Spinal cord (tissue), 10 donors: Measurements from ENCODE around the gene GP1BB. TPM values are rescaled to one million over a fixed set of nuclear protein-coding genes. Genes with fewer than 3 reads are reported as not detected.

Experiments used
- DNase-seq, 6 donors: peaks; one replicate each; pipeline versions ENCODE4 v3.0.0 to v3.0.0-alpha.2; 2013 to 2015; ENCODE audit warnings: low spot score in 6 of 6, low read depth in 4 of 6
- H3K27ac ChIP-seq: one replicate; pipeline ENCODE4 v1.5.1; 2013; ENCODE audit warnings: low read depth, low read length, control low read depth
- H3K27me3 ChIP-seq: one replicate; pipeline ENCODE4 v1.6.1; 2013; ENCODE audit warnings: low read length; ENCODE audit not compliant: control insufficient read depth, insufficient read depth
- H3K36me3 ChIP-seq: one replicate; pipeline ENCODE4 v1.6.1; 2013; ENCODE audit warnings: low read length; ENCODE audit not compliant: control insufficient read depth, insufficient read depth
- H3K4me1 ChIP-seq: one replicate; pipeline ENCODE4 v1.6.1; 2013; ENCODE audit warnings: low read length; ENCODE audit not compliant: control insufficient read depth, insufficient read depth
- H3K4me3 ChIP-seq: one replicate; pipeline ENCODE4 v1.5.1; 2013; ENCODE audit warnings: low read depth, low read length, control low read depth
- H3K9me3 ChIP-seq: one replicate; pipeline ENCODE4 v1.6.1; 2013; ENCODE audit warnings: low read length; ENCODE audit not compliant: control insufficient read depth, insufficient read depth
- WGBS: methylation state at CpG from one replicate; pipeline ENCODE4 v1.1.5; 2013; ENCODE audit warnings: missing lambda C conversion rate; ENCODE audit not compliant: insufficient coverage; 5-methylcytosine and 5-hydroxymethylcytosine counted together
- polyA plus RNA-seq, 2 donors: library from polyadenylated mRNA; unstranded; fragments of 120-200 nt; gene quantifications; one replicate each; pipeline ENCODE4 v1.2.1, GENCODE V29; 2013; ENCODE audit not compliant: insufficient read length in 2 of 2
- total RNA-seq, 2 donors: library from RNA; depleted of rRNA in 1 of 2; stranded (reverse); fragments of 120-200 nt in 1 of 2; fragments of >200 nt in 1 of 2; gene quantifications; one replicate each; pipeline versions ENCODE4 v1.2.3 to v1.2.4, GENCODE V29; 2013 to 2014
- donor health status: healthy.

Gene GP1BB
- total and polyA plus RNA-seq, 4 donors: 5.3 to 50.5 (median 27.1) TPM

DNA sequence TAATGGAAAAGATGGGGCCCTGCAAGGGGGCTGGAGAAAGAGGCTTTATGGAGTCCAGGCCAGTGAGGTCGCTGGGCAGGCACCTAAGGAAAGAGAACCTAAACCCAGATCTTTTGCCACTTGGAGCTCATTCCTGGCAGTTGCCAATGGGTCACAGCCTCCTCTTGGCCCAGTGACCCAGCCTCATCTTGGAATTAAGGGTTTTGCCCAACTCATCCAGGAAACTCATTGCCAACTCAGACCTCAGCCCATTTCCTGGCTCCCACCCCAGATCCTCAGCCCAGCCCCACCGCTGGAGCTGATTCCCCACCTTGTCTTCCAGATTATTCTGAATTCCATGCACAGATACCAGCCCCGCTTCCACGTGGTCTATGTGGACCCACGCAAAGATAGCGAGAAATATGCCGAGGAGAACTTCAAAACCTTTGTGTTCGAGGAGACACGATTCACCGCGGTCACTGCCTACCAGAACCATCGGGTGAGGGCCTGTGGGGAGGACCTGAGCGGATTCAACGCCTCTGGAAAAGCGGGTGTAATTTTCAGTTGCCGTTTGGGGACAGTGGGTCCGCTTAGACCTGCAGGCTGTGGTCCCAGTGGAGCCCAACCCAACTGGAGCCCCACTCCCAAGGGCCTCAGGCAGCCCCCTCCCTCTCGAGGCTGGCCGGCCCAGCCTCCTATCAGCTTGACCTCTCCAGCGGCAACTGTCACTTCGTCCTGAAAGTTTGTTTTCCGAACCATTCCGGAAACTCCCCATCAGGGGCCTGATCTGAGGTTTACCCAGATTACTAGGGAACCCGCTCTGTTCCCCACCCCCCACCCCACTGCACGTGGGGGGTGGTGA is 41.5 kb downstream of the GP1BB start:
- no peak for DNase-seq
- Histone ChIP-seq H3K36me3 (no peaks in the 10 kb centered on the region), H3K27me3 (peaks cover 79% of the 10 kb centered on the region), H3K9me3 (no peaks in the 10 kb centered on the region), H3K27ac (no peak overlapping the region), H3K4me1 (peaks cover 23% of the 10 kb centered on the region), H3K4me3 (no peak overlapping the region)
- 21% methylated on average over 23 of the region's 25 CpGs for WGBS

DNA sequence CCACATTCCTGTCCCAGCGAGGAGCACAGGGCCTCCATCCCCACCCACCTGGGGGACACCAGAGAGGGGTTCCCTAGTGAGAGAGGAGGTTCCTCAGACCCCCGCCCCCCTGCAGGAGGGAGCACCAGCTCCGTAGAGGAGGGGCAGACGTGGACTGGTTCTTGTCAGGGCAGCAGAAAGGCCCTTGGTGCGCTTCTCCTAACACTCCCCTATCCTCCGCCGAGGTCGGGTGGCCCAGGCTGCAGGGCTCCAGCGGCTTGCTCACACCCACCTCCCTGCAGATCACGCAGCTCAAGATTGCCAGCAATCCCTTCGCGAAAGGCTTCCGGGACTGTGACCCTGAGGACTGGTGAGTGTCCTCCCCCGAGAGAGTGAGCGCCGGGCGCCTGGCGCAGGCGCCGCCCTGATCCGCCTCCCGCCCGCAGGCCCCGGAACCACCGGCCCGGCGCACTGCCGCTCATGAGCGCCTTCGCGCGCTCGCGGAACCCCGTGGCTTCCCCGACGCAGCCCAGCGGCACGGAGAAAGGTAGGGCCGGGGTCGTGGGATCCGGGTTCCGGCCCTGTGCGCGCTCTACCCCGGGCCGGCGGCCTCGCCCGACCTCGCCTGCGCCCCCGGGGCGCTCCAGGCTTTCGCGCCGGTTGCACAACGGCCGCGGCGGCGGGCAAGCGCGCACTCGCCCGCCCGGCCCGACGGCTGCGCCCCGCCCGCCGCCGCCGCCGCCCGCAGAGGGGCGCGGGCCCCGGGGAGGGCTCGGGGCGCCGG is 42.3 kb downstream of the GP1BB start:
- no peak overlapping the region for H3K27ac ChIP-seq
- DNase-seq: no peak
- H3K36me3 ChIP-seq: no peaks in the 10 kb centered on the region
- H3K27me3 ChIP-seq: peaks cover 81% of the 10 kb centered on the region
- WGBS: under 1% methylated on average over 82 of the region's 83 CpGs
- peaks cover 23% of the 10 kb centered on the region for H3K4me1 ChIP-seq
- H3K4me3 ChIP-seq: no peak overlapping the region
- H3K9me3 ChIP-seq: no peaks in the 10 kb centered on the region

DNA sequence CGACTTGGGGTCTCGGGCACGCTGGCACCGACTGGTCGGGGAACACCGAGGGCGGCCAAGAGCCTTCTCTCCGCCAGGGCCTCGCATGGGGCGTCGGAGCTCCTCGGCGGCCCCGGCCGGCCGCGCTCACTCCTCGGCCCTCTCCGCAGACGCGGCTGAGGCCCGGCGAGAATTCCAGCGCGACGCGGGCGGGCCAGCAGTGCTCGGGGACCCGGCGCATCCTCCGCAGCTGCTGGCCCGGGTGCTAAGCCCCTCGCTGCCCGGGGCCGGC is 42.8 kb downstream of the GP1BB start:
- Histone ChIP-seq H3K36me3 (no peaks in the 10 kb centered on the region), H3K4me1 (peaks cover 23% of the 10 kb centered on the region), H3K27ac (no peak overlapping the region), H3K9me3 (no peaks in the 10 kb centered on the region), H3K27me3 (peaks cover 85% of the 10 kb centered on the region), H3K4me3 (no peak overlapping the region)
- under 1% methylated on average over 36 of the region's 36 CpGs for WGBS
- no peak for DNase-seq

DNA sequence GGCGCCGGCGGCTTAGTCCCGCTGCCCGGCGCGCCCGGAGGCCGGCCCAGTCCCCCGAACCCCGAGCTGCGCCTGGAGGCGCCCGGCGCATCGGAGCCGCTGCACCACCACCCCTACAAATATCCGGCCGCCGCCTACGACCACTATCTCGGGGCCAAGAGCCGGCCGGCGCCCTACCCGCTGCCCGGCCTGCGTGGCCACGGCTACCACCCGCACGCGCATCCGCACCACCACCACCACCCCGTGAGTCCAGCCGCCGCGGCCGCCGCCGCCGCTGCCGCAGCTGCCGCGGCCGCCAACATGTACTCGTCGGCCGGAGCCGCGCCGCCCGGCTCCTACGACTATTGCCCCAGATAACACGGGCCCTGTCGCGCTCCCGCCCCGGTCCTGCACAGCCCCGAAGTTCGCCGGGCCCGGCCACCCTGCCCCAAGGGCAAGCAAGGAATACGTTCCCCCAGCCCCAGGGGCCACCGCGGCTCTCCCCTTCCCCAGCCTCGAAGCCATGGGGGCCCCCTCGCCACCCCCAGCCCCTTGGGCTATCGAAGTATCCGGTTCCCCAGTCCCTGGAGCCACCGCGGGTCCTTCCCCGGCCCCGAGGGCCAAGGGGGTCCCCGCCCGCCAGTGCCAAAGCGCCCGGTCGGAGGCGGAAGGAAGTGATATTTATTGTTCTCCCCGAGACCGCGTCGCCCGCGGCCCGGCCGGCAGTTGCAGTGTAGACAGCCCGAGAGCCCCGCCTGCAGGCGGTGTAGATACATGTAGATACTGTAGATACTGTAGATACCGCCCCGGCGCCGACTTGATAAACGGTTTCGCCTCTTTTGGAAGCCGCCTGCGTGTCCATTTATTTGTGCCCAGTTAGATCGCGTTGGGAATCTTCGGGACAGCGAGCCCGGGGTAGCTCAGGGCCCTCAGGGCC is 43.4 kb downstream of the GP1BB start:
- DNase-seq: peak in 2 of 6 donors; percentile 21 to 33
- no peak overlapping the region for H3K27ac ChIP-seq
- H3K4me1 ChIP-seq: peaks cover 20% of the 10 kb centered on the region
- H3K4me3 ChIP-seq: no peak overlapping the region
- H3K9me3 ChIP-seq: no peaks in the 10 kb centered on the region
- no peaks in the 10 kb centered on the region for H3K36me3 ChIP-seq
- 1% methylated on average over 103 of the region's 103 CpGs for WGBS
- H3K27me3 ChIP-seq: peaks cover 81% of the 10 kb centered on the region

DNA sequence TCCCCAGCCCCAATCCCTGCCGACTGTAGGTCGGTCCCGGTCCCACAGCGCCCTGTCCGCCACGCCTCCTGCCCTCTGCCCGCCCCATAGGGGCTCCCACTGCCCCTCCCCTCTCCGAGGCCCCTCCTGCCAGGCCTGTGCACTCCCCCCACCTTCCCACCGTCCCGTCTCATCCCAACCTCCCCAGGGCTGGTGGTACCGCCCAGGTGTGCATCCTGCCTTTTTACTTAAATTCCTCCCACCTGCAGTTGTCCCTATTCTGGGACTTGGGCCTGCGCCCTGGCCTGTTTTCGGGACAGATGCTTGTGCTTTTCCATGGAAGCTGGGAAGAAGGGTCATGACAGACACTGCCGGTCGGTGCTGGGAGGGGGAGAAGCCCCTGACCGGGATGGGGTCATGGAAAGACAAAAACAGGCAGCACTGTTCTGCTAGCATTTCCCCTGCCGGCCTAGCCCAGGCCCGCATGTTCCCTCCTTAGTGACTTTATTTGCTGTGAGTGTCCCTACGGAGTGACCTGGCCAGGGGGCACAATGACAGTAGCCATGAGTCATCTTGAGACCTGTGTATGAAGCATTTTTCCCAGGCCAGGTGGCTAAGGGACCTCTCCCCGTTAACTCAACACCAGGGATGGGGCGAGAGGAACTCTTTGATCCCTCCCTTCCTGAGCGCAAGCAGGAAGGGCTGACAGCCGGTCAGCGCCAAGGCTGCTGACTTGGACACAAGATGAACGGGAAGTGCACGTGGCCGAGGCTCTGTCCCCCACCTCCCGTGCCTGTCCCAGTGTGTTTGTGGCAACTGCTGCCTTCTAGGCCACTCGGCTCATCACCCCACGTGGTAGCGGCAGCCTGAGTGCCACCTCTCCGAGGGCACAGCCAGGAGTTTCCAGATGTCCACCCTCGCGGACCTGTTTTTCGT is 44.3 kb downstream of the GP1BB start:
- Histone ChIP-seq H3K27me3 (peaks cover 75% of the 10 kb centered on the region), H3K4me3 (no peak overlapping the region), H3K27ac (no peak overlapping the region), H3K36me3 (no peaks in the 10 kb centered on the region), H3K9me3 (no peaks in the 10 kb centered on the region), H3K4me1 (peaks cover 19% of the 10 kb centered on the region)
- WGBS: 12% methylated on average over 33 of the region's 35 CpGs
- no peak for DNase-seq

DNA sequence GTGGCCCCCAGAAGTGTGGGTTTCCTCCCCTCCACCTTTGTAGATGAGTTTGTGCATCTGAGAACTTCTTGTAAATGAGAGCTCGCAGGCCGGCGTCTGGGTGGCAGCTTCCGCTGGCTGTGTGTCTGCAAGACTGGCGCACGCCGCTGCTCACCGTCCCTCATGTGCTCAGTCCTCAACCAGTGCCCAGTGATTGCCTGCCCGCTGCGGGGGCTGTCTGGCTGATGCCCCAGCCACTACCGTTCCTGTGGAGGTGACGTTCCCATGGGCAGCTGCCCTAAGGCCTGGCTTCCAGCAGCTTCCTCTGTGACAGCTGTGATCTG is 46.0 kb downstream of the GP1BB start:
- Histone ChIP-seq H3K4me3 (no peak overlapping the region), H3K36me3 (no peaks in the 10 kb centered on the region), H3K9me3 (no peaks in the 10 kb centered on the region), H3K4me1 (peaks cover 29% of the 10 kb centered on the region), H3K27me3 (peaks cover 65% of the 10 kb centered on the region), H3K27ac (no peak overlapping the region)
- WGBS: 92% methylated on average over 12 of the region's 12 CpGs
- DNase-seq: no peak

DNA sequence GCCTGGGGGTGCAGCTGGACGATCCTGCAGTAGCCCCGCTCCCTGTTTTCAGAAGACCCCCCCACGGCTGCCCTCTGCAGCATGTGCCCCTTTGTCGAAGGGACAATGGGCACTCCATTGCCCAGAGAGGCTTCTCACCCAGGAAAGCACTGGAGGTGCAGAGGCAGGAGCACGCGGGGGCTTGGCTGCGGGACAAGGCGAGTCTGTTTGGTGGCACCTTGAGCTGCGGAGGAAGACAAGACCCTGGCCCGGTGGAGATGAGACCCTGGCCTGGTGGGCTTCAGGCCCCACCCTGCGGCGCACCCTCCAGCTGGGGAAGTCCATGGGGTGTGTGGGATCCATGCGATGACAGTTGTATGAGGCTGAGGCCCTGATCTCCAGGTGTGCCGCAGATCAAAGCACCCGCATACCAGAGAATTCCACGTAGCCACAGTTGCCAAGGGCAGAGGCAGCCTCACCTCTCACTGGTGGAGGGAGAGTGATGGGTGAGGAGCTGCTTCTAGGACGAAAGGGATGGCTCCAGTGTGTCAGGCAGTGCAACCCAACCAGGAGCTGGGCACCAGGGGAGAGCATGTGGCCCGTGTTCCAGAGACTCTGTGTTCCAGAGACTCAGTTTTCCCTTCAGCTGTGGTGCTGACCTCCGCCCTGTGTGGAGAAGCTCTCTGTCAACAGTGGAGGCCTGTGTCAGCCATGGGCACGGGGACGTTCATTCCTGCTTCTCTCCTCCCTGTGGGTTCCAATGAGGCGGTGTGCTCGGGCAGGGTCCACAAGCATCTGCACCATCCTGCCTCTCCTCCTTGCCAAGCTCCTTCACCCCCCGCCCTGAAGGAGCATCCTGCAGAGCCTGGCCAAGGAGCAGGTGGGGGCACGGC is 47.2 kb downstream of the GP1BB start:
- no peak for DNase-seq
- Histone ChIP-seq H3K9me3 (no peaks in the 10 kb centered on the region), H3K36me3 (no peaks in the 10 kb centered on the region), H3K4me3 (no peak overlapping the region), H3K27ac (no peak overlapping the region), H3K27me3 (peaks cover 52% of the 10 kb centered on the region), H3K4me1 (peaks cover 29% of the 10 kb centered on the region)
- WGBS: 78% methylated on average over 24 of the region's 25 CpGs

DNA sequence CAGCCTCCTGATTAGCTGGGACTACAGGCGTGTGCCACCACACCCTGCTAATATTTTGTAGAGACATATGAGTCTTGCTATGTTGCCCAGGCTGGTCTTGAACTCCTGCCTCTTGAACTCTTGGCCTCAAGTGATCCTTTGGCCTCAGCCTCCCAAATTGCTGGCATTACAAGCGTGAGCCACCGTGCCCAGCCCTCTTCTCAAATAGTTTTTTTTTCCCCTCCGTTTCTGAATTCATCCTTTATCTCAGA is 49.0 kb downstream of the GP1BB start:
- 88% methylated on average over 4 of the region's 4 CpGs for WGBS
- DNase-seq: no peak
- H3K9me3 ChIP-seq: no peaks in the 10 kb centered on the region
- H3K4me1 ChIP-seq: peaks cover 21% of the 10 kb centered on the region
- H3K27me3 ChIP-seq: peaks cover 44% of the 10 kb centered on the region
- no peak overlapping the region for H3K27ac ChIP-seq
- no peaks in the 10 kb centered on the region for H3K36me3 ChIP-seq
- no peak overlapping the region for H3K4me3 ChIP-seq
